ENCODE data around the gene HMCN1.
A peak's percentile ranks its signal among the peaks of the same experiment; 100 is the strongest.

HMCN1 gene

DNA sequence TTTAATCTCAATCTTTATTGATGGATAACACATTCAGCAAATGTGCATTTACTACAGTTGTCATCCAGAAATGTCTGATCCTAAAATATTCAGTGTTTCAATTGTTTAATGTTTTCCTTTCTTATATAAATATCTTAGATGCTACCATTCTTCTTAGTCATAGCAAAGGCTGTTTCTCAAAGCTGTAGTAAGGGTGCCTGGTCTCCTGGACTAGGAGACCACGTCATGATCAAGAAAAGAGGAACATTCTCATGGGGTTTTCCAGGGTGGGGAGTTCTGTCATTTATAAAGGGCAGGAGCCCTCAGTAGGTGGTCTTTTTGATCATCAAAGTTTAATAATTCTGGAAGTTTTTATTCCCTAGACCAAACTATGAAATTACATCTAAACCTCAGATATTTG lies 292.8 kb downstream of the HMCN1 start:
- ChIA-PET CTCF (no interaction called here), POLR2A (ENCODE audit: low non-redundant PET) (no interaction called here)
- no peak for DNase-seq (ENCODE audit: low spot score)
- TF ChIP-seq, protein P1, sequence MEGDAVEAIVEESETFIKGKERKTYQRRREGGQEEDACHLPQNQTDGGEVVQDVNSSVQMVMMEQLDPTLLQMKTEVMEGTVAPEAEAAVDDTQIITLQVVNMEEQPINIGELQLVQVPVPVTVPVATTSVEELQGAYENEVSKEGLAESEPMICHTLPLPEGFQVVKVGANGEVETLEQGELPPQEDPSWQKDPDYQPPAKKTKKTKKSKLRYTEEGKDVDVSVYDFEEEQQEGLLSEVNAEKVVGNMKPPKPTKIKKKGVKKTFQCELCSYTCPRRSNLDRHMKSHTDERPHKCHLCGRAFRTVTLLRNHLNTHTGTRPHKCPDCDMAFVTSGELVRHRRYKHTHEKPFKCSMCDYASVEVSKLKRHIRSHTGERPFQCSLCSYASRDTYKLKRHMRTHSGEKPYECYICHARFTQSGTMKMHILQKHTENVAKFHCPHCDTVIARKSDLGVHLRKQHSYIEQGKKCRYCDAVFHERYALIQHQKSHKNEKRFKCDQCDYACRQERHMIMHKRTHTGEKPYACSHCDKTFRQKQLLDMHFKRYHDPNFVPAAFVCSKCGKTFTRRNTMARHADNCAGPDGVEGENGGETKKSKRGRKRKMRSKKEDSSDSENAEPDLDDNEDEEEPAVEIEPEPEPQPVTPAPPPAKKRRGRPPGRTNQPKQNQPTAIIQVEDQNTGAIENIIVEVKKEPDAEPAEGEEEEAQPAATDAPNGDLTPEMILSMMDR (conservative IDR thresholded peaks at IDR 0.05; ENCODE audit: low read depth): no peak
- no peak overlapping the region for H3K27ac ChIP-seq

DNA sequence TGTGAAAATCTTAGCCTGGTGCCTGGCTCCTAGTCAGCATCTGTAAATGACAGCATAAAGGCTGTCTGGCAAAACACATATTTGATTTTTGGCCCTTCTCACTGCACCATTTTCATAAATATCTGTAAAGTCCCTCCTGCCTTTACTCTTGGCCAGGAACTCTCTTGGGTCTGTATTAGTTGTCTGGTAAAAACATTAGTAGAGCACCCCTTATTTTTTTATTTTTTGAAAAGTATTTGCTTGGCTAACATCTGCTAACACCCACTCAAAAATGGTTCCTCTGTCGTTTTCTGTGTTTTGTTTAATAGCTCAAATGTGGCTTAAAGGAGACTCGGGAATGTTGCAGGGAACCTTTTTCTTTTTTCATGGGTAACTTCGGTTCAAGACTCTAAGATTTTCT lies 293.4 kb downstream of the HMCN1 start:
- DNase-seq (ENCODE audit: low spot score): no peak
- CTCF ChIA-PET: no interaction called here
- no peak overlapping the region for H3K27ac ChIP-seq
- POLR2A ChIA-PET (ENCODE audit: low non-redundant PET): no interaction called here
- TF ChIP-seq, protein P1 (conservative IDR thresholded peaks at IDR 0.05; ENCODE audit: low read depth): no peak

DNA sequence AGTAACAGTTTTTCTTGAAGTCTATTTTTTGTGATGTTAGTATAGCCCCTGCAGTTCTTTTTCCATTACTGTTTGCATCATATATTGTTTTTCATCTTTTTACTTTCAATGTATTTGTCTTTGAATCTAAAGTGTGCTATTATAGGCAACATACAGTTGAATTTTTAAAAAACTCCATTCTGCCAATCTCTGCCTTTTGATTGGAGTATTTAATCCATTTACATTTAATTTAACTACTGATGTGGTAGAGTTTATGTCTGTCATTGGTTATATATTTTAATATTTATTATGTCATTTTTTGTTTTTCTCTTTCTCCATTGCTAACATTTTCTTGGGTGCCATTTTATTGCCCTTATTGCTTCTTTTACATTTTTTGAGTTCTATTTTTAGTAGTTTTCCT lies 296.3 kb downstream of the HMCN1 start:
- TF ChIP-seq, protein P1 (conservative IDR thresholded peaks at IDR 0.05; ENCODE audit: low read depth): no peak
- no peak overlapping the region for H3K27ac ChIP-seq
- CTCF ChIA-PET: no interaction called here
- POLR2A ChIA-PET (ENCODE audit: low non-redundant PET): no interaction called here
- DNase-seq (ENCODE audit: low spot score): no peak

DNA sequence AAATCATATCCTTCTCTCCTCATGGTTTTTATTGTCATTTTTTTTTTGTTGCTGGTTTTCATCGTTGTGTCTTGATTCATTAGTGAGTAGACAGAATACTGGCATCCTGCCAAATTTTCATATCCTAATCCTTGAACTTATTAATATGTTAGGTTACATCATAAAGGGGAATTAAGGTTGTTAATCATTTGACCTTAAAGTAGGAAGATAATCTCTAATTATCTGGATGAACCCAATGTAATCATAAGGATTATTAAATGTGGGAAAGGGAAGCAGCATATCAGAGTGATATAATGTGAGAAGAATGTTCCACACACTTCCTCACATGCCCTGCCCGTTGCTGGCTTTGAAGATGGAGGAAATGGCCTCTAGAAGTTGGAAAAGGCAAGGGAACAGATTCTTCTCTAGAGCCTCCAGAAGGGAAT lies 299.7 kb downstream of the HMCN1 start:
- H3K27ac ChIP-seq: no peak overlapping the region
- ChIA-PET POLR2A (ENCODE audit: low non-redundant PET) (no interaction called here), CTCF (interaction anchor here (0.7 kb wide), 1 partner anchor 54 kb away, joined by 9 read pairs; no protein-coding TSS in a partner anchor)
- TF ChIP-seq, protein P1 (conservative IDR thresholded peaks at IDR 0.05; ENCODE audit: low read depth): no peak
- DNase-seq (ENCODE audit: low spot score): peak; percentile 14

DNA sequence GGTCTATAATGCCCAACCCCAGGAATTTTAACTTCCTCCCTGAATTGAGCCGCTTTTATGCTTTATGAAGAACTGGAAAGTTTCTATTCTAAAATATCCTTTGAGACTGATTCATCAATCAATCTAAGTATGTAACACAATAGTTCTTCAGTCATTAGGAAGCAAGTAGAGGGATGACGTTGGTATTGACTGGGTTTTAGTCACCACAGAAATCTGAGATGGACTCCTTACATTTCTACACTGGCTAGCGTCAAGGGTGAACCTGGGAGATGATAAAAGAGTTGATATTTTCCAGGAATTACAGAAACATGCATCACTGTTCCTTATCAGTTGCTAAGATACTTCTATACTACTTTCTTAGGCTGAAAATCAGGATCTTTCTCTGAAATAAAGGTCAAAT lies 308.0 kb downstream of the HMCN1 start:
- no peak for DNase-seq (ENCODE audit: low spot score)
- POLR2A ChIA-PET (ENCODE audit: low non-redundant PET): no interaction called here
- H3K27ac ChIP-seq: no peak overlapping the region
- TF ChIP-seq, protein P1 (conservative IDR thresholded peaks at IDR 0.05; ENCODE audit: low read depth): no peak
- CTCF ChIA-PET: no interaction called here

DNA sequence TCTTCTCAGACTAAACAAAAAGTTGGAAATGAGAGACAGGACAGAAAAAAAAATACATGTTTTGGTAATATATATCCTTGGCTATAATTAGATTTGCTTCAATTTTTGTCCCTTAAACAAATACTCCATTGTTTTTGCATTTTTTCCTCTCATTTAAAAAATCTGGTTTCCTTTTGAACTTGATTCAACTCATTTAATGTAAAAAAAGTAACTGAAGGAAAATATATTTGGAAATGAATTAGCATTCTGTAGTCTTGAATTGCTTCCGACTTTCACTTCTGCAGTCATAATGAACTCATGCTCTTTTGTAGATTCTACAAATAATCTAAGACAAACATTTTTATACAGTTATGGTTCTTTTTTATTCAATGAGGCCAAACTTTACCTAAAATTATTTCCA lies 309.1 kb downstream of the HMCN1 start:
- TF ChIP-seq, protein P1 (conservative IDR thresholded peaks at IDR 0.05; ENCODE audit: low read depth): no peak
- no peak overlapping the region for H3K27ac ChIP-seq
- no peak for DNase-seq (ENCODE audit: low spot score)

More for the DNA sequence above, 309.1 kb downstream of the HMCN1 start:
- ChIA-PET CTCF (no interaction called here), POLR2A (ENCODE audit: low non-redundant PET) (no interaction called here)

Measured in RWPE1 (cell line).